HCT116 (cell line): Measurements from ENCODE around the gene ANXA10. TPM values are rescaled to one million over a fixed set of nuclear protein-coding genes. Genes with fewer than 3 reads are reported as not detected.

Experiments
- ATAC-seq: fragments of 200-7000 bp; cut with Tn5 transposase; 2 replicates; pipeline ENCODE4 v1.9.1; 2020; ENCODE audit warnings: mild to moderate bottlenecking, moderate library complexity
- BruUV-seq: library from RNA; stranded (reverse); fragments of 400-500 nt; replicated peaks from 2 replicates; lab custom pipeline; 2021; lab: Mats Ljungman, UMichigan
- CTCF ChIA-PET: fragments of 300-600 bp; sonication (Branson Sonifier 250); formaldehyde crosslinking; loops from one replicate; lab custom pipeline; 2021; ENCODE audit warnings: antibody characterized with exemption; lab: Charles Lee
- POLR2A ChIA-PET: fragments of 300-600, 350-600 bp; sonication (Branson Sonifier 250); formaldehyde crosslinking; loops from one replicate; lab custom pipeline; 2021; ENCODE audit warnings: antibody characterized with exemption; lab: Charles Lee
- RAD21 ChIA-PET, 2 experiments: fragments of 300-600 bp; sonication (Branson Sonifier 250); formaldehyde crosslinking; loops; one replicate each; lab custom pipeline; 2023; ENCODE audit warnings: low total read pairs in 2 of 2; ENCODE audit not compliant: uncharacterized antibody in 2 of 2, unreplicated experiment in 2 of 2, low non-redundant PET in 1 of 2; lab: Charles Lee
- DNase-seq: peaks from one replicate; pipeline ENCODE4 v3.0.0-alpha.2; 2010; ENCODE audit warnings: low read depth, low spot score
- H2AFZ ChIP-seq: fragments of 200-600 bp; shearing (Covaris generic), sonication (generic); 2 replicates; pipeline ENCODE4 v1.6.1; 2017; ENCODE audit warnings: low read depth, mixed run types, mixed read lengths, antibody characterized with exemption, low read length; ENCODE audit not compliant: poor library complexity, severe bottlenecking
- H3K27ac ChIP-seq: 2 replicates; pipeline ENCODE4 v1.5.1; 2012; ENCODE audit warnings: low read depth, low read length
- H3K27me3 ChIP-seq: fragments of 200-600 bp; sonication (generic); 2 replicates; pipeline ENCODE4 v1.6.1; 2016; ENCODE audit warnings: mixed run types, low read length, mixed read lengths; ENCODE audit not compliant: insufficient read depth
- H3K36me3 ChIP-seq, 2 experiments: fragments of 200-500 bp in 1 of 2; fragments of 200-600 bp in 1 of 2; sonication (Bioruptor generic) in 1 of 2; sonication (generic) in 1 of 2; 2 replicates each; pipeline versions ENCODE4 v1.5.1 to v1.6.1; 2014 to 2016; ENCODE audit warnings: low read length in 2 of 2, inconsistent platforms in 1 of 2, mixed read lengths in 1 of 2, mixed run types in 1 of 2; ENCODE audit not compliant: insufficient read depth in 2 of 2, control insufficient read depth in 1 of 2
- H3K4me1 ChIP-seq, 2 experiments: fragments of 200-600 bp in 1 of 2; sonication (generic) in 1 of 2; 2 replicates each; pipeline versions ENCODE4 v1.5.1 to v1.6.1; 2012 to 2017; ENCODE audit warnings: low read length in 2 of 2, inconsistent platforms in 1 of 2, mild to moderate bottlenecking in 1 of 2, mixed read lengths in 1 of 2, mixed run types in 1 of 2, moderate library complexity in 1 of 2; ENCODE audit not compliant: insufficient read depth in 2 of 2, control insufficient read depth in 1 of 2
- H3K4me2 ChIP-seq: fragments of 200-600 bp; sonication (generic); 2 replicates; pipeline ENCODE4 v1.6.1; 2017; ENCODE audit warnings: mixed run types, low read length, mixed read lengths
- H3K4me3 ChIP-seq, 2 experiments: fragments of 200-600 bp in 1 of 2; sonication (generic) in 1 of 2; replicated peaks in 1 of 2; 2 replicates each; pipeline ENCODE4 v1.5.1; 2011 to 2016; ENCODE audit warnings: low read length in 2 of 2, control low read depth in 1 of 2, low read depth in 1 of 2, mild to moderate bottlenecking in 1 of 2, mixed read lengths in 1 of 2, mixed run types in 1 of 2
- H3K79me2 ChIP-seq: fragments of 200-600 bp; sonication (generic); 2 replicates; pipeline ENCODE4 v1.6.1; 2017; ENCODE audit warnings: mild to moderate bottlenecking, mixed run types, low read length, moderate library complexity, mixed read lengths; ENCODE audit not compliant: insufficient read depth
- H3K9ac ChIP-seq: fragments of 200-600 bp; sonication (generic); 2 replicates; pipeline ENCODE4 v1.6.1; 2016; ENCODE audit warnings: low read length, mixed read lengths
- H3K9me2 ChIP-seq: fragments of 200-600 bp; sonication (generic), shearing (Covaris generic); 2 replicates; pipeline ENCODE4 v1.6.1; 2017; ENCODE audit warnings: mixed run types, mild to moderate bottlenecking, moderate library complexity; ENCODE audit not compliant: insufficient read depth
- H3K9me3 ChIP-seq, 2 experiments: fragments of 200-500 bp in 1 of 2; fragments of 200-600 bp in 1 of 2; sonication (Bioruptor generic) in 1 of 2; sonication (generic) in 1 of 2; 2 replicates each; pipeline ENCODE4 v1.6.1; 2014 to 2017; ENCODE audit warnings: low read length in 2 of 2, mixed read lengths in 2 of 2, inconsistent platforms in 1 of 2, low read depth in 1 of 2, mild to moderate bottlenecking in 1 of 2, mixed run types in 1 of 2, moderate library complexity in 1 of 2; ENCODE audit not compliant: control insufficient read depth in 1 of 2, insufficient read depth in 1 of 2
- H4K20me1 ChIP-seq: fragments of 200-600 bp; sonication (generic), shearing (Covaris generic); 2 replicates; pipeline ENCODE4 v1.6.1; 2017; ENCODE audit warnings: mixed run types, mild to moderate bottlenecking, moderate library complexity; ENCODE audit not compliant: insufficient read depth
- CBX3 ChIP-seq: IDR thresholded peaks from 2 replicates; pipeline ENCODE4 v1.6.1; 2012; ENCODE audit warnings: low read depth
- CEBPB ChIP-seq: IDR thresholded peaks from 2 replicates; pipeline ENCODE4 v1.6.1; 2012; ENCODE audit warnings: low read depth
- EZH2 ChIP-seq: fragments of 200-600 bp; sonication (generic); IDR thresholded peaks from 2 replicates; pipeline ENCODE4 v1.6.1; 2017; ENCODE audit warnings: antibody characterized with exemption, mixed run types
- FOSL1 ChIP-seq: IDR thresholded peaks from 2 replicates; pipeline ENCODE4 v1.6.1; 2012; ENCODE audit warnings: low read depth
- JUND ChIP-seq: IDR thresholded peaks from 2 replicates; pipeline ENCODE4 v1.6.1; 2012
- RAD21 ChIP-seq: IDR thresholded peaks from 2 replicates; pipeline ENCODE4 v1.6.1; 2012; ENCODE audit warnings: low read depth, mild to moderate bottlenecking
- SIN3A ChIP-seq: IDR thresholded peaks from 2 replicates; pipeline ENCODE4 v1.6.1; 2012; ENCODE audit warnings: low read depth
- SP1 ChIP-seq: IDR thresholded peaks from 2 replicates; pipeline ENCODE4 v1.6.1; 2012; ENCODE audit warnings: low read depth
- ZFX ChIP-seq: fragments of 450-650 bp; IDR thresholded peaks from 2 replicates; pipeline ENCODE4 v1.6.1; 2017
- intact Hi-C: fragments of 100-400 bp; cut with micrococcal nuclease; formaldehyde crosslinking; loops from 2 replicates; pipeline ENCODE4 v1.10.0; 2022
- total RNA-seq: library from RNA; stranded (reverse); gene quantifications from one replicate; pipeline ENCODE4 v1.2.1, GENCODE V29; 2021; ENCODE audit not compliant: unreplicated experiment
- TF ChIP-seq, protein P1 (sequence below): IDR thresholded peaks from 2 replicates; pipeline ENCODE4 v1.6.1; 2012
- TF ChIP-seq, protein P2 (sequence below): IDR thresholded peaks from 2 replicates; pipeline ENCODE4 v1.6.1; 2012; ENCODE audit warnings: low read depth

ANXA10 gene
- total RNA-seq, 1 experiment from 2014 or later, result 15.1 TPM

DNA sequence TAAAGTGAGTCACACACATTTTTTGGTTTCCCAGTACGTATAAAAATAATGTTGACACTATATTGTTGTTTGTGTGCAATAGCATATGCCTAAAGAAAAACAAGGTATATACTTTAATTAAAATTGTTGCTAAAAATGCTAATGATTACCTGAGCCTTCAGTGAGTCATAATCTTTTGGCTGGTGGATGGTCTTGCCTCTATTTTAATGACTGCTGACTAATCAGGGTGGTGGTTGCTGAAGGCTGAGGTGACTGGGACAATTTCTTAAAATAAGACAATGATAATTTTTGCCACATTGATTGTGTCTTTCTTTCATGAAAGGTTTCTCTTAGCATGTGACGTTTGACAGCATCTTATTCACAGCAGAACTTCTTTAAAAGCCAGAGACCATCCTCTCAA, 21.0 kb upstream of the ANXA10 start:
- H3K4me3 ChIP-seq, result no peak overlapping the region; a peak in 1 of 4 replicates
- H3K79me2 ChIP-seq, result no peaks in the 10 kb centered on the region
- peak overlapping the region; percentile 50 for H3K4me2 ChIP-seq
- H3K36me3 ChIP-seq, result 0 out of 4 replicates have a peak, but pooled peaks cover 0 to 3% of the 10 kb centered on the region in 2 experiments
- peak overlapping the region; percentile 79 for H3K27ac ChIP-seq
- H3K9me2 ChIP-seq, result no peaks in the 10 kb centered on the region
- peaks cover 9 to 24% of the 10 kb centered on the region in 2 experiments; a peak in 3 of 4 replicates for H3K4me1 ChIP-seq
- intact Hi-C loops, result no loop called here
- TF ChIP-seq RAD21, result 0 out of 2 replicates have a peak, but pooled peaks have one; percentile 3
- TF ChIP-seq, protein P1, sequence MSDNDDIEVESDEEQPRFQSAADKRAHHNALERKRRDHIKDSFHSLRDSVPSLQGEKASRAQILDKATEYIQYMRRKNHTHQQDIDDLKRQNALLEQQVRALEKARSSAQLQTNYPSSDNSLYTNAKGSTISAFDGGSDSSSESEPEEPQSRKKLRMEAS, result peak; percentile 30
- TF ChIP-seq FOSL1, result peak; percentile 79
- 0 out of 2 replicates have a peak, but pooled peaks have one; percentile 45 for TF ChIP-seq SIN3A
- TF ChIP-seq, protein P2, sequence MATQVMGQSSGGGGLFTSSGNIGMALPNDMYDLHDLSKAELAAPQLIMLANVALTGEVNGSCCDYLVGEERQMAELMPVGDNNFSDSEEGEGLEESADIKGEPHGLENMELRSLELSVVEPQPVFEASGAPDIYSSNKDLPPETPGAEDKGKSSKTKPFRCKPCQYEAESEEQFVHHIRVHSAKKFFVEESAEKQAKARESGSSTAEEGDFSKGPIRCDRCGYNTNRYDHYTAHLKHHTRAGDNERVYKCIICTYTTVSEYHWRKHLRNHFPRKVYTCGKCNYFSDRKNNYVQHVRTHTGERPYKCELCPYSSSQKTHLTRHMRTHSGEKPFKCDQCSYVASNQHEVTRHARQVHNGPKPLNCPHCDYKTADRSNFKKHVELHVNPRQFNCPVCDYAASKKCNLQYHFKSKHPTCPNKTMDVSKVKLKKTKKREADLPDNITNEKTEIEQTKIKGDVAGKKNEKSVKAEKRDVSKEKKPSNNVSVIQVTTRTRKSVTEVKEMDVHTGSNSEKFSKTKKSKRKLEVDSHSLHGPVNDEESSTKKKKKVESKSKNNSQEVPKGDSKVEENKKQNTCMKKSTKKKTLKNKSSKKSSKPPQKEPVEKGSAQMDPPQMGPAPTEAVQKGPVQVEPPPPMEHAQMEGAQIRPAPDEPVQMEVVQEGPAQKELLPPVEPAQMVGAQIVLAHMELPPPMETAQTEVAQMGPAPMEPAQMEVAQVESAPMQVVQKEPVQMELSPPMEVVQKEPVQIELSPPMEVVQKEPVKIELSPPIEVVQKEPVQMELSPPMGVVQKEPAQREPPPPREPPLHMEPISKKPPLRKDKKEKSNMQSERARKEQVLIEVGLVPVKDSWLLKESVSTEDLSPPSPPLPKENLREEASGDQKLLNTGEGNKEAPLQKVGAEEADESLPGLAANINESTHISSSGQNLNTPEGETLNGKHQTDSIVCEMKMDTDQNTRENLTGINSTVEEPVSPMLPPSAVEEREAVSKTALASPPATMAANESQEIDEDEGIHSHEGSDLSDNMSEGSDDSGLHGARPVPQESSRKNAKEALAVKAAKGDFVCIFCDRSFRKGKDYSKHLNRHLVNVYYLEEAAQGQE, result no peak
- TF ChIP-seq CBX3, result peak; percentile 81
- TF ChIP-seq SP1, result peak; percentile 75
- peak; percentile 84 for TF ChIP-seq JUND
- TF ChIP-seq CEBPB, result 0 out of 2 replicates have a peak, but pooled peaks have one; percentile 55
- no peak for TF ChIP-seq EZH2
- no peak for TF ChIP-seq ZFX
- TF ChIP-seq, all 23 proteins: peak for 8
- no peaks in the 10 kb centered on the region for H3K9me3 ChIP-seq
- CTCF ChIA-PET, result no interaction called here
- no peaks in the 10 kb centered on the region for H3K27me3 ChIP-seq
- RAD21 ChIA-PET, result no interaction called here
- H3K9ac ChIP-seq, result peak overlapping the region; percentile 14; the same call in 1 of the 2 replicates
- ATAC-seq, result peak; percentile 82
- DNase-seq, result no peak
- H4K20me1 ChIP-seq, result no peaks in the 10 kb centered on the region
- no TSS peak for BruUV-seq
- H2AFZ ChIP-seq, result peak overlapping the region; percentile 44
- POLR2A ChIA-PET, result no interaction called here
